Testis (tissue), 2 donors: ENCODE data around the gene MEOX1.

Source experiments
- CTCF ChIP-seq, 3 experiments: fragments of 450-650 bp in 2 of 3; fragments of 200-600 bp in 1 of 3; sonication (generic) in 1 of 3; IDR thresholded peaks; one replicate each; pipeline ENCODE4 v1.5.1; 2016 to 2019; ENCODE audit warnings: antibody characterized with exemption in 3 of 3, mild to moderate bottlenecking in 2 of 3, moderate library complexity in 1 of 3
- POLR2A ChIP-seq: fragments of 450-650 bp; IDR thresholded peaks from one replicate; pipeline ENCODE4 v1.6.1; 2017; ENCODE audit warnings: antibody characterized with exemption, mild to moderate bottlenecking, moderate library complexity

- no peak for TF ChIP-seq POLR2A
- no peak for TF ChIP-seq CTCF (IDR thresholded peaks at IDR 0.05)
Measured at GRCh38 chr17:43648916-43649315, 12.8 kb downstream of the MEOX1 start.
